ENCODE measurements around the gene ATP6V0A4. TPM values are rescaled to one million over a fixed set of nuclear protein-coding genes. Genes with fewer than 3 reads are reported as not detected.
"Not testable (repeated sequence)": the region's sequence is repeated elsewhere in the genome, so short reads cannot be mapped to it uniquely, and the experiment has no call there.

The ATP6V0A4 gene
- total and polyA plus RNA-seq, 7 donors, result not detected

DNA sequence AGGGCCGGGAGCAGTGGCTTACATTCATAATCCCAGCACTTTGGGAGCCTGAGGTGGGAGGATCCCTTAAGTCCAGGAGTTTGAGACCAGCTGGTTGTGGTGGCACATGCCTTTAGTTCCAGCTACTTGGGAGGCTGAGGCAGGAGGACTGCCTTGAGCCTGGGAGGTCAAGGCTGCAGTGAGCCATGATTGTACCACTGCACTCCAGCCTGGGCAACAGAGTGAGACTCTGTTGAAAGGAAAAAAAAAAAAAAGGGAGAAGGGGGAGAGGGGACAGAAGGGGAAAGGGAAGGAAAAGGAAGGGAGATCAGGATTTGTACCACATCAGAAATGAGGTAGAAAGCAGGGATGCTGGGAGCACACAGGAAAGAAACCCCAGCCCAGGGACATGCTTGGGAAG, 58.1 kb downstream of the ATP6V0A4 start:
- no peaks in the 10 kb centered on the region for H3K27me3 ChIP-seq
- TF ChIP-seq CTCF (IDR thresholded peaks at IDR 0.05) (no peak), EP300 (IDR thresholded peaks at IDR 0.05) (no peak), POLR2A (IDR thresholded peaks at IDR 0.05) (no peak), POLR2AphosphoS5 (IDR thresholded peaks at IDR 0.05) (no peak)
- intact Hi-C loops (cut with DNase I), result loop anchor here (5.0 kb wide), 1 partner anchor 578 kb away; no protein-coding TSS in a partner anchor
- H3K9me3 ChIP-seq, result no peaks in the 10 kb centered on the region
- no peak overlapping the region for H3K4me3 ChIP-seq
- H3K36me3 ChIP-seq, result no peaks in the 10 kb centered on the region
- H3K27ac ChIP-seq, result no peak overlapping the region
- no peaks in the 10 kb centered on the region for H3K4me1 ChIP-seq
- WGBS, 2 donors, result 92 to 94% methylated on average over 1 of the region's 1 CpG
- no peak for DNase-seq

DNA sequence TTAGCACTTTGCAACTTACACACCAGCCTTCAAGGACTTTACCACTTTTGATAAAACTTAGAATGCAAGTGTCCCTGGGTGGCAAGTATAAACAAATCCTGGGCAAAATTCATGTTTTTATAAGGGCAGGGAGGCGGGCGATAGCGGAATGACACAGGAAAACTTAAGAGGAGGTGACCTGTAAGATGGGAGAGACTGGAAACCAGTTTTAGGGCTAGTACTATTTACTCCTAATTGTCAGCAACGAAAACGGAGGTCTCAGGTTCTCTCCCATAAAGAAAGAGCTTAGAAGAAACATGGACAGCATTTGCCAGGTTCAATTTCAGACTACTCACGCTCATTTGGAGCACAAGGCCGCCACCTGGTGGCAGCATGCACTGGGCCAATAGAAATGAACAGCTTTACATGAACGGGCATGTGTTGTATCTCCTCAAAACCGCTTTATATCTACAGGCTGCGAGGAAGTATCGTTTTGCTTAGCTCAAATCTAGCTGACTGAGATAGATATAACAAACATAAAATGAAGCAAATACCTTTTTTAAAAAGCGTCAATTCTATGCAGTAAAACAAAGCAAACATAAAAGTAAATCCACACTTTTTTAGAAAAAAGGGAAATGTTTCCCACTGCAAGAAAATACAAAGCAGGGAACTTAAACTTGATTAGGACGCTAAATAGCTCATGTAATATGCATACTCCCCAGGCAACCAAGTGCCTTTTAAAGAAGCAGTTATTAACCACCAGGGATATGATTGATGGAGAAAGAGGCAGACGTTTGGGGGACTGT, 59.3 kb downstream of the ATP6V0A4 start:
- no peaks in the 10 kb centered on the region for H3K27me3 ChIP-seq
- no peak overlapping the region for H3K4me3 ChIP-seq
- no peaks in the 10 kb centered on the region for H3K4me1 ChIP-seq
- intact Hi-C loops (cut with DNase I), result loop anchor here (5.0 kb wide), 1 partner anchor 576 kb away; no protein-coding TSS in a partner anchor
- no peak overlapping the region for H3K27ac ChIP-seq
- TF ChIP-seq EP300 (IDR thresholded peaks at IDR 0.05) (no peak), POLR2AphosphoS5 (IDR thresholded peaks at IDR 0.05) (no peak), CTCF (IDR thresholded peaks at IDR 0.05) (peak; percentile 17 to 72 (median 66)), POLR2A (IDR thresholded peaks at IDR 0.05) (no peak)
- no peaks in the 10 kb centered on the region for H3K9me3 ChIP-seq
- 24 to 34% methylated on average over 14 of the region's 14 CpGs for WGBS, 2 donors
- peak; percentile 70 for DNase-seq
- H3K36me3 ChIP-seq, result no peaks in the 10 kb centered on the region

DNA sequence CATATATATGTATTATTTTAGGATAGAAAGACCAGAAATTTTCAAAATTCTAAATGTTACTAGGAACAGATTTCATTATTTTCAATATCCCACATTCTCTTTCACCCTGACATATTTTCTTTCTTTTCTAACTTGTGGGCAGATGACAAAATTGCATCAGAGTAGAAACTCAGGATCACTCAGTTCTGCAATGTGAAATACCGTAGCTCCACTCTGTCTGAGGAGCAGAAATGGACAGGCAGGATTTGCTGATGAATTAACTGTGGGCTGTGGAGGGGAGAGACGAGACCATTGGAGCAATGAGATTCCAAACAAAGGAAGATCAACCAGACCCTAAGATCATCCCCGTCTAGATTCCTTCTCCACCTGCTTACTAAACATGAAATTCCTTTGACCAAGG, 59.9 kb downstream of the ATP6V0A4 start:
- Histone ChIP-seq H3K27me3 (no peaks in the 10 kb centered on the region), H3K27ac (no peak overlapping the region), H3K9me3 (no peaks in the 10 kb centered on the region), H3K36me3 (no peaks in the 10 kb centered on the region), H3K4me1 (no peaks in the 10 kb centered on the region), H3K4me3 (no peak overlapping the region)
- intact Hi-C loops (cut with DNase I), result loop anchor here (5.0 kb wide), 1 partner anchor 576 kb away; no protein-coding TSS in a partner anchor
- 70 to 80% methylated on average over 3 of the region's 3 CpGs for WGBS, 2 donors
- TF ChIP-seq POLR2AphosphoS5 (IDR thresholded peaks at IDR 0.05), result no peak
- no peak for DNase-seq

- 69 to 73% methylated on average over 6 of the region's 6 CpGs for WGBS, 2 donors
- Histone ChIP-seq H3K27ac (no peak overlapping the region), H3K27me3 (no peaks in the 10 kb centered on the region), H3K4me1 (no peaks in the 10 kb centered on the region), H3K9me3 (no peaks in the 10 kb centered on the region), H3K4me3 (no peak overlapping the region), H3K36me3 (no peaks in the 10 kb centered on the region)
- TF ChIP-seq POLR2AphosphoS5 (IDR thresholded peaks at IDR 0.05), result no peak
- no peak for TF ChIP-seq CTCF (IDR thresholded peaks at IDR 0.05)
- TF ChIP-seq POLR2A (IDR thresholded peaks at IDR 0.05), result no peak
- no peak for TF ChIP-seq EP300 (IDR thresholded peaks at IDR 0.05)
- intact Hi-C loops (cut with DNase I), result loop anchor here (5.0 kb wide), 1 partner anchor 573 kb away; no protein-coding TSS in a partner anchor
- no peak for DNase-seq
Measured at GRCh38 chr7:138735399-138735798, 62.6 kb downstream of the ATP6V0A4 start.

DNA sequence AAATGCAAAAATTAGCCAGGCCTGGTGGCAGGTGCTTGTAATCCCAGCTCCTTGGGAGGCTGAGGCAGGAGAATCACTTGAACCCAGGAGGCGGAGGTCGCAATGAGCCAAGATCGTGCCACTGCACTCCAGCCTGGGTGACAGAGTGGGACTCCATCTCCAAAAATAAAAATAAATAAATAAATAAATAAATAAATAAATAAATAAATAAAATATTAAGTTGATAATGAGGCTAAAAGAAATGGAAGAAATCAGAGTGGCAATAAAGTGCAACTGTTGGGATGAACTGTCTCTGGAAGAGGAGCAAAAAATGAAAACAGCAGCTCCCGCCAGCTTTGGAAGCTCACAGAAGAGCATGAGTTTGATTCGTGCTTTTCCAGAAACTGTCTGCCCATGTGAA, 66.3 kb downstream of the ATP6V0A4 start:
- H3K9me3 ChIP-seq; H3K4me1 ChIP-seq; H3K27me3 ChIP-seq; DNase-seq; intact Hi-C loops (cut with DNase I); H3K36me3 ChIP-seq; H3K27ac ChIP-seq; H3K4me3 ChIP-seq: not testable (repeated sequence)
- WGBS, 2 donors, result 93 to 96% methylated on average over 5 of the region's 5 CpGs
